ENCODE results near the gene C5orf46.

The C5orf46 gene

DNA sequence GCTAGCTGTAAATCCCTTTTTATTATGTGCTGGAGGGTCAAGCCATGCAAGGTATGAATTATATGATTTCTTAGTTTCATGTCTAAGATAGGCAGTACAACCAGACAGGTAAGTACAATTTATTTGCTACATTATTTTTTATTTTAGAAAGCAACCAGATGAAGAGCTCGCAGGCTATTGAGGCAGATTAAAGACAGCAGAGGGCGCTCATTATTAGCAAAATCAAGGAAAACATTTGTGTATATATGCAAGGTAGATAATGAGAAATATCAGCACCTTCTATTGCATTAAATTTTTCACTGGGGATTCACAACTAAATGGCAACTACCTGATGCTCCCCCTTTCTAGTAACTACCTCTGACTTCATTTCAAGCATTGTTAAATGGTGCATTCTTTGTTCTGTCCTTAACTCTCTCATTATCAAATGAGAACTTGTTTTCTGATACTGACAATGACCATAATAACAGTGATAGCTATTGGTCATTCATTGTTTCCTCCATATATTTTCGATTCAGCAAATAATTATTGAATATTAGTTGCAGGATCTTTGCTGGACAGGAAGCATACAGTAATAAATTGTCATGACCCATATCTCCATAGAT, 19.2 kb downstream of the C5orf46 start:
- TF ChIP-seq EZH2phosphoT487 (IDR thresholded peaks at IDR 0.05; ENCODE audit: low read length) = no peak
- no peak for TF ChIP-seq EZH2 (optimal IDR thresholded peaks at IDR 0.05; ENCODE audit: low read depth, low read length)
- TF ChIP-seq, protein P1, sequence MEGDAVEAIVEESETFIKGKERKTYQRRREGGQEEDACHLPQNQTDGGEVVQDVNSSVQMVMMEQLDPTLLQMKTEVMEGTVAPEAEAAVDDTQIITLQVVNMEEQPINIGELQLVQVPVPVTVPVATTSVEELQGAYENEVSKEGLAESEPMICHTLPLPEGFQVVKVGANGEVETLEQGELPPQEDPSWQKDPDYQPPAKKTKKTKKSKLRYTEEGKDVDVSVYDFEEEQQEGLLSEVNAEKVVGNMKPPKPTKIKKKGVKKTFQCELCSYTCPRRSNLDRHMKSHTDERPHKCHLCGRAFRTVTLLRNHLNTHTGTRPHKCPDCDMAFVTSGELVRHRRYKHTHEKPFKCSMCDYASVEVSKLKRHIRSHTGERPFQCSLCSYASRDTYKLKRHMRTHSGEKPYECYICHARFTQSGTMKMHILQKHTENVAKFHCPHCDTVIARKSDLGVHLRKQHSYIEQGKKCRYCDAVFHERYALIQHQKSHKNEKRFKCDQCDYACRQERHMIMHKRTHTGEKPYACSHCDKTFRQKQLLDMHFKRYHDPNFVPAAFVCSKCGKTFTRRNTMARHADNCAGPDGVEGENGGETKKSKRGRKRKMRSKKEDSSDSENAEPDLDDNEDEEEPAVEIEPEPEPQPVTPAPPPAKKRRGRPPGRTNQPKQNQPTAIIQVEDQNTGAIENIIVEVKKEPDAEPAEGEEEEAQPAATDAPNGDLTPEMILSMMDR (IDR thresholded peaks at IDR 0.05; ENCODE audit: low read length) = peak; percentile 70
- H3K36me3 ChIP-seq (replicated peaks; ENCODE audit: insufficient read depth, low read length) = no peaks in the 10 kb centered on the region
- H3K79me2 ChIP-seq (ENCODE audit: low read length) = no peaks in the 10 kb centered on the region
- H3K27ac ChIP-seq (ENCODE audit: low read length) = no peak overlapping the region
- no peak overlapping the region for H3K4me2 ChIP-seq (ENCODE audit: low read depth, low read length)
- no peaks in the 10 kb centered on the region for H3K27me3 ChIP-seq (replicated peaks; ENCODE audit: insufficient read depth, low read length)
- no peaks in the 10 kb centered on the region for H3F3A ChIP-seq (ENCODE audit: insufficient read depth, low read length)
- H2AFZ ChIP-seq (ENCODE audit: low read length) = no peak overlapping the region
- peak; percentile 55 for DNase-seq
- H4K20me1 ChIP-seq (ENCODE audit: insufficient read depth, low read length) = no peaks in the 10 kb centered on the region
- H3K4me3 ChIP-seq (ENCODE audit: low read length) = no peak overlapping the region
- no peak overlapping the region for H3K9ac ChIP-seq (ENCODE audit: low read length)
- no peaks in the 10 kb centered on the region for H3K9me3 ChIP-seq (replicated peaks; ENCODE audit: insufficient read depth, low read length)
- H3K4me1 ChIP-seq (ENCODE audit: low read length) = no peaks in the 10 kb centered on the region
- no peaks in the 10 kb centered on the region for H3K9me2 ChIP-seq (replicated peaks; ENCODE audit: insufficient read depth, low read length)

DNA sequence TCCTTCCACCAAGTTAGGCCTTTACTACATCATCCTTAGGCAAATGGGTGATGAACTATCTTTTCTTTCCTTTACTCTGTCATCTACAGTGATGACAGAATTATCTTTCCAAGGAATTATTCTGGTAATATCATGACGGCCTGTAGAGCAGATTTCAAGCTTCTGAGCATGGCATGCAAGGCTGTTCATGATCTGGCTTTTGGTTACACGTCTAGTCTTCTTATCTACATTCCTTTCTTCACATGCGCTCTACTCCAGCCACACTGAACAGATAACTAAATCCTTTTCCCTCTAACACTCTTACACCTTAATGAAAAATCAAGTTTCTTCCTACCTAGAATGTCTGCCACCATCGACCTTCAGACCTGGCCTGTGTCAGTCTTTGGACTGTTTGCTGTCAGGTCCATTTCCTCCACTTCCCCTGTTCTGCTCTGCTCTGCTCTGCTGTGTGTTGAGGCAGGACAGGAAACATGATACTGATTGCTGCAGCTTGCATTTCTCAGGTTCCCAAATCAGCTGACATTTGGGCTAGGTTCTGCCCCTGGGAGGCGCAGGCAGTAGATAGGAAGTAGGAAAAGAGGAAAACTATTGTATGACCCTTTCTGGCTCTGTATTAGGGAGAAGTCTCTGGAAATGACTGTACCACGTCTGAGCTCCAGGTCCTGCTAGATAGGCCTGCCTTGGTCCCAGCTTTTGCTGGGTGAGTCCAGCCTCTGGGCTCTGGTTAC, 23.6 kb downstream of the C5orf46 start:
- H3K9me2 ChIP-seq (replicated peaks; ENCODE audit: insufficient read depth, low read length) = no peaks in the 10 kb centered on the region
- H3K9me3 ChIP-seq (replicated peaks; ENCODE audit: insufficient read depth, low read length) = no peaks in the 10 kb centered on the region
- no peak for DNase-seq
- no peak overlapping the region for H3K9ac ChIP-seq (ENCODE audit: low read length)
- H3K4me2 ChIP-seq (ENCODE audit: low read depth, low read length) = no peak overlapping the region
- no peaks in the 10 kb centered on the region for H3K79me2 ChIP-seq (ENCODE audit: low read length)
- no peaks in the 10 kb centered on the region for H3F3A ChIP-seq (ENCODE audit: insufficient read depth, low read length)
- H3K4me1 ChIP-seq (ENCODE audit: low read length) = no peaks in the 10 kb centered on the region
- no peak for TF ChIP-seq EZH2phosphoT487 (IDR thresholded peaks at IDR 0.05; ENCODE audit: low read length)
- TF ChIP-seq, protein P1 (IDR thresholded peaks at IDR 0.05; ENCODE audit: low read length) = no peak
- no peak for TF ChIP-seq EZH2 (optimal IDR thresholded peaks at IDR 0.05; ENCODE audit: low read depth, low read length)
- no peak overlapping the region for H3K27ac ChIP-seq (ENCODE audit: low read length)
- no peak overlapping the region for H3K4me3 ChIP-seq (ENCODE audit: low read length)
- H2AFZ ChIP-seq (ENCODE audit: low read length) = no peak overlapping the region
- H4K20me1 ChIP-seq (ENCODE audit: insufficient read depth, low read length) = no peaks in the 10 kb centered on the region
- H3K36me3 ChIP-seq (replicated peaks; ENCODE audit: insufficient read depth, low read length) = no peaks in the 10 kb centered on the region
- H3K27me3 ChIP-seq (replicated peaks; ENCODE audit: insufficient read depth, low read length) = no peaks in the 10 kb centered on the region

DNA sequence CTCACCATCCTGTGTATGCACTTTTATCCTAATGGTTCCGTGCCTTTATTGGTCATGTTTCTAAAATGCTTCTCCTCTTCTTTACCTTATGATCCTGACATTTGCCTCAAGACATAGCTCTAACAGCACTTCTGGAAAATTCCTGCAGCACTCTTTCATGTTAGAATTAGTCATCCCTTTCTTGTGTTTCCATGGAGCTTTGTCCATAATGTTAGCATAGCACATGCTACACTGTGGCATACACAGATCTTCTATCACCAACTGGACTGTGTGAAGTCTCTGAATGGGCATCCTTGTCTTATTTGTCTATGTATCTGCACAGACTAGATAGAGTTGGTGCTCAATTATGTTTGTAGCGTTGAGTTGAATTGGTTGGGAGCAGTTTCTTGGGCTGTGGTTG, 25.9 kb downstream of the C5orf46 start:
- Histone ChIP-seq H3K27me3 (replicated peaks; ENCODE audit: insufficient read depth, low read length) (no peaks in the 10 kb centered on the region), H3F3A (ENCODE audit: insufficient read depth, low read length) (no peaks in the 10 kb centered on the region), H3K27ac (ENCODE audit: low read length) (no peak overlapping the region), H3K9ac (ENCODE audit: low read length) (no peak overlapping the region), H3K4me3 (ENCODE audit: low read length) (no peak overlapping the region), H4K20me1 (ENCODE audit: insufficient read depth, low read length) (no peaks in the 10 kb centered on the region), H3K36me3 (replicated peaks; ENCODE audit: insufficient read depth, low read length) (no peaks in the 10 kb centered on the region), H3K79me2 (ENCODE audit: low read length) (no peaks in the 10 kb centered on the region), H3K9me3 (replicated peaks; ENCODE audit: insufficient read depth, low read length) (no peaks in the 10 kb centered on the region), H3K4me2 (ENCODE audit: low read depth, low read length) (no peak overlapping the region), H2AFZ (ENCODE audit: low read length) (no peak overlapping the region), H3K9me2 (replicated peaks; ENCODE audit: insufficient read depth, low read length) (no peaks in the 10 kb centered on the region), H3K4me1 (ENCODE audit: low read length) (no peaks in the 10 kb centered on the region)
- TF ChIP-seq, protein P1 (IDR thresholded peaks at IDR 0.05; ENCODE audit: low read length) = no peak
- TF ChIP-seq EZH2 (optimal IDR thresholded peaks at IDR 0.05; ENCODE audit: low read depth, low read length) (no peak), EZH2phosphoT487 (IDR thresholded peaks at IDR 0.05; ENCODE audit: low read length) (no peak)
- no peak for DNase-seq

Measured in MM.1S (cell line).